GM19023 (cell line): ENCODE results near the gene KSR2.
"Not testable (repeated sequence)": the region's sequence is repeated elsewhere in the genome, so short reads cannot be mapped to it uniquely, and the experiment has no call there.

Experiments used
- ATAC-seq: cut with Tn5 transposase; IDR thresholded peaks from one replicate; pipeline ENCODE4 v1.9.1; 2021; ENCODE audit warnings: mild to moderate bottlenecking, moderate library complexity; ENCODE audit not compliant: unreplicated experiment

The KSR2 gene

DNA sequence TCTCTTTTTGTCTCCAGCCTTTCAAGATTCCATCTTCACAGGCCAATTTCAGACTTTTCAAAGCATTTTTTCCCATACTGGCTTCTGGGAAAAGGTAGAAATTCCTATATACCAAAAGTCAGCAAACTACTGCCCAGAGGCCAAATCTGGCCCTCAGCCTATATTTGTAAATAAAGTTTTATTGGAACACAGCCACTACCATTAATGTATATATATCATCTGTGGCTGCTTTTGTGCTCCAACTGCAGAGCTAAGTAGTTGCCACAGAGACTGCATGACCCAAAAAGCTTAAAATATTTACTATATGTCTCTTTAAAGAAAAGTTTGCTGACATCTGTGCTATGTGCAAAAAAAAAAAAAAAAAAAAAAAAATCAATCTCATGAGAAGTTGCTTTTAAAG lies 76.3 kb downstream of the KSR2 start:
- ATAC-seq = no peak

DNA sequence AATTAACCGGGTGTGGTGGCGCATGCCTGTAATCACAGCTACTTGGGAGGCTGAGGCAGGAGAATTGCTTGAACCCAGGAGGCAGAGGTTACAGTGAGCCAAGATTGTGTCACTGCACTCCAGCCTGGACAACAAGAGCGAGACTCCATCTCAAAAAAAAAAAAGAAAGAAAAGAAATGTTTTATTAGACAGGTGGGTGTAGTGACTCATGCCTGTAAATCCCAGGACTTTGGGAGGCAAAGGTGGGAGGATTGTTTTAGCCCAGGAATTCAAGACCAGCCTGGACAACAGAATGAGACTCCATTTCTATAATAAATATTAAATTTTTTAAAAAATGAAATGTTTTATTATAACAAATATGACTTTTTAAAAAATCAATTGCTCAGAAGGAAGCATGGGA lies 77.5 kb downstream of the KSR2 start:
- ATAC-seq = not testable (repeated sequence)

DNA sequence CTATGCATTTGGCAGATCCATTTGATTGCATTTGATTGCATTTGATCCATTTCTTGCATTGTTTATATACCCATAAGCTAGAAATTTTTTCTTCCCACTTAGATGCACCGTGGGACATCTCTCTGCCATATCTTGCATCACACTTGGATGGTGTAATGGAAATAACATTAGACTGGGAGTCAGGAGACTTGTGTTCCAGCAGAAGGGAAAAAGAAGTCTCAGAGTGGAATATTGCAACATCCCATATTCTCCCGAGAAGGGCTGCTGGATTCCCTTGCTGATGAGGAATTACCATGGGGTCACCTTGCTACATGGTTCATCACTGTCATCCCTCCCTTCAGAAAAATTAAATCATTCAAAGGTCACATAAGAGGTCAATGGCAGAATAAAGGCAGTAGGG lies 78.1 kb downstream of the KSR2 start:
- no peak for ATAC-seq

DNA sequence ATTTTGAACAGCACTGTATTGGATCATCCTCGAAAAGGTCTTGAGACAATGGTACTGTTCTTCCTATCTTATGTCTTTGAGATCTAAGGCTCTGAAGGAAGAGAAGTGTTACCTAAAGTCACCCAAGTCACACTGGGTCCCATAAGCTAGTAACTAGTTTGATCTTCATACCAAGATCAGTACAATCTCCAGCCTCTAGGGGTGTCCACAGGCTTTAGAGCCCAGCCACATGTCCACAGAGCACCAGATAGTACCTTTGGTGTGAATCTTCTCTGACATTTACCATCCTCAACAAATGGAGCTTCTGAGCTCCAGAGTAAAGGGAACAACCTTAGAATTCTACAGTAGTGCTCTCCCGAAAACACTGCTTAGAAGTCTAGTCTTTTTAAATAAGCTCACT lies 78.7 kb downstream of the KSR2 start:
- ATAC-seq = no peak

DNA sequence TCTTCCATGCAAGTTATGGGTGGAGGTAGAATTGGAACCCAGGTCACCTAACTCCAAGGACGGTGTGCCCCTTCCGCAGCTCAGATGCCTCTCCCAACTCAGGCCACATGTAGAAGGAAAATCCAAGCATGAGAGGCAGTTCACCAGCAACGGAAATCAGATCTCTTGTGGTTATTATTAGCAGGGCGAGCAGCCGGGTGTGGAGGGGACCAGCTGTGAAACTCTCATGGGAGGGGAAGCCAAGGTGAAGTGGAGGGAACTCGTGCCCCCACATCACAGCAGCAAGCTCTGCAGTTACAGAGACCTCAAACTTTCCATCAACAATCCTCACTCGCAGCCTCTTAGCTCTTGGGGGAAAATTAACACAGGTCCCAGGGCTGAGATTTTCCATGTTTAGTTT lies 79.7 kb downstream of the KSR2 start:
- no peak for ATAC-seq

DNA sequence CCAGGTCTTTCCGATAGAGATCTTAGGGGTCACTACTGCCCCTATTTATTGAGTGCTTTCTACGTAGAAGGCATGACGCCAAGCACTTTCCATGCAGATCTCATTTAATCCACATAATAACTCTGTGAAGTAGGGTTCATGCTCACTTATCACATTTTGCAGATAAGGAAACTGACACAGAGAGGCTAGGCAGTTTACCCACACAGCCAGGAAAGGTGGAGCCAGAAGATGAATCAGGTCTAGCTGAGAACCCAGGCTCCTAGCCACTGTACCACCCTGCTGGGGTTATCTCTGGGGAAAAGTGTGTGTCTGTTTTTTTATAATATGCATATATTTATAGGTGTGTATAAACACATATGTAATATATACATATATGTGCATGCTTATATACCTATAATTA lies 83.6 kb downstream of the KSR2 start:
- ATAC-seq = no peak

DNA sequence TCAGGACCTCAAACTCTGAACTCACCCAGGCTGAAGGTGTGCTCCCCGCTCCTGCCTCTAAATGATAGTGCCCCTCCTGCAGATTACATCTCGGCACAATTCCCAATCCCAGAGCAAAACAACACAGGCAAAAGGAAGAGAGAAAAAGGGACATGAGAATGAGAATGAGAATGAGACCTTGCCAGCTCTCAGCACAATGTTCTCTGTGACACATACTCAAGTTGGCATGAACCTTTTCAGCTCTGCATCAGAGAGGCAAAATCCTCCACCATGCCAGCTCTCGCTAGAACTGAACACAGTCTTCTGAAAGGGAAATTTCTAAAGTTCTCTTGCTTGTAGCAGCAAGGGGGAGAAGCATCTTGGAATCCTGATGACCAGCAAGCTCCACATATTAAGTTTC lies 84.6 kb downstream of the KSR2 start:
- ATAC-seq = no peak

DNA sequence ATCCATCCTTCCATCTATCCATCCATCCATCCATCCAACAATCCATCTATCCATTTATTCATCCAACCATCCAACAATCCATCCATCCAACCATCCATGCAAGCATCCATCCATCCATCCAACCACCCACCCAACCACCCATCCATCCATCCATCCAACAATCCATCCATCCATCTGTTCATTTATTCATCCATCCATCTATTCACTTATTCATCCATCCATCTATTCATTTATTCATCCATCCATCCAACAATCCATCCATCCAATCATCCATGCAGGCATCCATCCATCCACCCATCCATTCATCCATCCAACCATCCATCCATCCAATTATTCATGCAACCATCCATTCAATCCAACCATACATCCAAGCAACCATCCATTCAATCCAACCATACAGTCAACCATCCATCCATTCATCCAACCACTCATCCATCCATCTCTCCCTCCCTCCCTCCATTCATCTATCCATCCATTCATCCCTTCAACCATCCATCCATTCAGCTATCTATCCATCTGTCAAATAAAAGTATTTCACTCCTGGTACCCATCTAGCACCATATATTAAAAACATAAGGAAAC lies 86.1 kb downstream of the KSR2 start:
- no peak for ATAC-seq

DNA sequence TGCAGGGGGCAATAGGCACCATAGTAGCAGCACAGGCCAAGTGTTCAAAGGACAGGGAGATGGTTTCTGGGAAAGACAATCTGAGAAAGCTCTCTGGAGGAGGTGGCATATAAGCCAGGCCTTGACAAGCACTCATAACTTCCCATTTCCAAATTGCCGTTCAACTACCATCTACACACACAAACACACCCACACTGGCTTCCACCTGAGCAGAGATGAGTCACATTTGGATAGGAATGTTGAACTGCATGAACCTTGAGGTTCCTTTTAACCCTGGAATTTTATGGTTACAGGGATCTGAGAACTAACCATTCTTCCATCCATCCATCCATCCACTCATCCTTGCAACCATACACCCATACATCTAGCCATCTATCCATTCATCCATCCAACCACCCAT lies 86.6 kb downstream of the KSR2 start:
- no peak for ATAC-seq

DNA sequence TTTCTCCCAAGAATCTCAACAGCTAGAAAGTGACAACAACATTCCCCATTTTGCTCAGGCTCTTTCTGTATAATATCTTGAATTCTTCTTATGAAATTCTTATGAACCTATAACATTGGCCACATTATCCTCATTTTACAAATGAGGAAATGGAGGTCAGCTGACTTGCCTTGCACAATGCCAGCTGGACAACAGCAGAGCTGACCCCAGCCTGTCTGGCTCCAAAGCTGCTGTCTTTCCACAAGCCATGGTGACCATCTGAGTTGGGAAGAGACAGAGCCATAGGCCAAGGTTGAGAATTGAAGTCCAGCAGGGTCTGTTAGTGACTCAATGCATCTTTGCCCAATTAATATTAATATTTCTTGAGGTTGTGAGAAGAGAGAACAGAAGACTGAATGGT lies 87.3 kb downstream of the KSR2 start:
- ATAC-seq = no peak

DNA sequence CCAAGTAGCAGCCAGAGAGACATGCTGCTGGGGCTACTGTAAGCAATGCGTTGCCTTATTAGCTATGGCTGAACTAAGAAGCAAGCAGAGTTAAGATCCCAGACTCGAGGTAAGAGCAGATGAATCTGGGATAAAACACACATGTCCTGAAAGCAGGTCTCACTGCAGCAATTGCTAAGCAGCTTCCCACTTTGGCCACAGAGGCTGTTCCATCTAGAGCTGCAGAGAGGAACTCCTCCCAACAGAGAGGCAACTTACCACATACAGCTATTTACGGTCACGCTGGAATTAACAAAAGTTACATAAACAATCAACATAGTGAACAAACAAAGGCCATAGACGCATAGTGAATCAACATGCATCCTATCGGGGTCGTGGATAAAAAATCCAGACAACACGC lies 90.2 kb downstream of the KSR2 start:
- no peak for ATAC-seq

DNA sequence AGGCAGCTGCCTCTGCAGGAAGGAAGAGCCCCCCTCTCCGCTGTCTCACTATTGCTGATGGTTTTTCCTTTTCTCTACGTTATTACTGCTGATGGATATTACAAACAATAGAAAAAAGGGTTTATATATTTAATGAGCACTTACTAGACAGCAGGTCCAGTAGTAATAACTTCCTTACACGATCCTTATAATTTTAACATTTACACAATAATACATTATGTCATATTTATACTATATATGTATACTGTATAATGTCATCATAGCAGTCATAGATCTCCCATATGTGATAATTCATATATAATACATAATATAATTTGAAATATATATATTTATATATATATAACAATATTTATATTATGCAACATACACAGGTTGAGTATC lies 92.4 kb downstream of the KSR2 start:
- ATAC-seq = no peak

DNA sequence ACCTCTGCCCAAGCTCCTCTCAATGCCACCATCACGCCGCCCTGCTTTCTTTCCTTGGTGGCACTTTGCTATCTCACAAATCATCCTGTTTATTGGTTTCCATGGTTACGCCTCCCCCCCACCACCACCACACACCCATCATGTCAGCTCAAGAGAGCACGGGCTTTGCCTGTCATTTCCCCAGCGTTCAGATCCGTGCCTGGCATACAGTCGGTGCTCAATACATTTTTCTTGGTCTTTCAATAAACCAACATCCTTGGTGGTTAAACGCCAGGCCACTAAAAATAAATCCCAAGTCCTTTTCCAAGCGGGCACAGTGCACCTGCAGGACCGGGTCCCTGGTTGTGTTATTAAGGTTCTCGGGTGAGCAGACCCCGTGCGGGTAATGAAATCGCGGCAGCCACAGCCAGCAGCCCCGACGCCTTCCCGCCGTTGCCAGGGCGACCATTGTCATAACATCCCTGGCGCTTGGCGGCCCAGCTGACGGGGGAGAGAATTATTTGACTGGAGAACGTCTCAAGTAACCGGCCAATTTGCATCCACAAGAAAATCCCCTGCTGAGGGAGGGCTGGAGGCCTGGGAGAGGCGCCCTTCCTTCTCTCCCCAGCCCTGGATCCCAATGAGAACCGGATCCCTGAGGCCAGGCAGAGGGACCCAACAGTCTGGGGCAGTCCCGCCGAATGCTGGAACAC lies 92.9 kb downstream of the KSR2 start:
- no peak for ATAC-seq

DNA sequence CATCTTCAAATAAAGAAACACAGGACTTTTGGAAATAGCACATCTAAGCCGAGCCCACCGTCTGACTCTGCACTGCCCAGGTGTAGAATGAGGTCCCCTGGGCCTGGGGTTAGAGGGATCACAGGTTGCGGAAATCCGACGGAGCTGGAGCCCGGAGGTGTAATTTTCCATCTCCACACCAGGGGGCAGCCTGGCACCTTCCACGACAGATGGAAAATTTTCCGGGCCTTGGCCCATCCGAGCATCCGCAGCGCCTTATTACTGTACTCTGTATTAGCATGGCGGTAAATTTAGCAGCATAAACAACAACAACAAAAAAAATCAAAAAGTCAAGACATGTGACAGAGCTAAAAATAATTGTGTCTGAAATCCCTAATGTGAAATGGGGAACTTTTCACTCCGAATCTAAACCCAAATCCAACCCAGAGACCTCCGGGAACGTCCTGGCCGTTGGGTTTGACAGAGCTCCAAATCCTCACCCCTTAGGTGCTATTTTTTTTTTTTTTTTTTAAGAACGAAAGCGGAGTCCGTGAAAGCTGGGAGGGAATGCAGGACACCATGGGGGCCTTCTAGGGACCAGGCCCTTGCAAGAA lies 93.9 kb downstream of the KSR2 start:
- ATAC-seq = no peak

DNA sequence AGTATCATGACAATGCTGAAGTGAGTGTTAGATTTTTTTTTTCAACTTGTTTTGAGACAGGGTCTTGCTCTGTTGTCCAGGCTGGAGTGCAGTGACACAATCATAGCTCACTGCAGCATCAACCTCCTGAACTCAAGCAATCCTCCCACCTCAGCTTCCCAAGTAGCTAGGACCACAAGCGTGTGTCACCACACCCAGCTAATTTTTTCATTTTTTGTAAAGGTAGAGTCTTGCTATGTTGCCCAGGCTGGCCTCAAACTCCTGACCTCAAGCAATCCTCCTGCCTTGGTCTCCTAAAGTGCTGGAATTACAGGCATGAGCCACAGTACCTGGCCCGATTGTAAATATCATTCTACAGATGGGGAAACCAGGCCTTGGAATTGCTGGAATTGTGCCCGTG lies 94.6 kb downstream of the KSR2 start:
- ATAC-seq = not testable (repeated sequence)

DNA sequence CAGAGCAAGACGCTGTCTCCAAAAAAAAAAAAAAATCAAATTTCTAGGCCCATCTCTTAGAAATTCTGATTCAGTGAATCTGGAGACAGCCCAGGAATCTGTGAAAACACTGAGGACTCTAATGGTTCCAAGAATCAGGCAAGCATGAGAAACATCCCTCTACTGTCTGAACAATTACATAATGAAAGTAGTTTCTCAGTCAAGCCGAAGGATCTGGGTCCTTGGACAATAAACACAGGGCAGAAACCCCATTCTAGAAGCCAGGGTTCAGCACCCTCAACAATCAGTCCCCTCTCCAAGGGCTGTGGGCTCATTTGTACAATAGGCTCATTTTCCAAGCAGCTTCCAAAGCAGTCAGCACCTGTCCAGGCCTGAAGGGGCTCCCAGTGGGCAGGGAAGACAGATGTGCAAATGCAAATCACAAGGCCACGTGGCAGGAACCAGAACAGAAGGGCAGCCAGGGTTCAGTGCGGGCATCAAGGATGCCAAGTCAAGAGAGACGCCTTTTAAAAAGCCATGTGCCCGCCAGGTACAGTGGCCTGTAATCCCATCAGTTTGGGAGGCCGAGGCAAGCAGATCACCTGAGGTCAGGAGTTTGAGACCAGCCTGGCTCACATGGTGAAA lies 96.1 kb downstream of the KSR2 start:
- ATAC-seq = no peak

DNA sequence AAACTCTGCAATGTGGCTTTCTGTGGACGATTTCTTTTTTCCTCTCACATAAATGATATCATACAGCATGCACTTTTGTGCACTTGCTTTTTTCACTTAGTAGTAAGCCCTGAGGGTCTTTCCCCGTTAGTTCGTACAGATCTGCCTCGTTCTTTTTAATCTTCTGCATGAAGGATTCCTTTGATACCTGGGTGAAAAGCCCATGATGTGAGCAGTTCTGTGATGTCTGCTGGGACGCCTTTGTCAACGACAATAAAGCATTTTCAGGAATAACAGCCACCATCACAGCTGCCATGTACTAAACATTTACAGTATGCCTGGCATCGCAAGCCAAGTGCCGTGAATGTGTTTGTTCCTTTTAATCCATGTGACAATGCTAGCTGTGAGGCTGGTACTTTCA lies 99.2 kb downstream of the KSR2 start:
- ATAC-seq = no peak

DNA sequence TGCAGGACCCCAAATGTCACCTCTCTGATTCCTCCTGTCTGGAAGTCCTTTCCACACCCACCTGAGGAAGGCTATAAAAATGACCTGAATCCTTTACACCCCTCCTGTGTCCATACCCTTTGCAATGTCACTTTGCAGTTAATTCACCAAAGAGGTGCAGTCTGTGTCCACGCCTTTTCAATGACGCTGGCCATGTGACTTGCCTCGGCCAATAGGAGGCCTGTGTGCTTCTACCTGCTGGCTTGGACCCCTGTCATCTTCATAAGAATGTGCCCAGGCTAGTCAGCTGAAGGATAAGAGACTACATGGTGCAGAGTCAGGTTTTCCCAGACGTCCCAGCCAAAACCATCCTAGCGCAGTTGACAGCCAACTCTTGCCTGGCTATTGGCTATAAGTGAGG lies 101.4 kb downstream of the KSR2 start:
- no peak for ATAC-seq

DNA sequence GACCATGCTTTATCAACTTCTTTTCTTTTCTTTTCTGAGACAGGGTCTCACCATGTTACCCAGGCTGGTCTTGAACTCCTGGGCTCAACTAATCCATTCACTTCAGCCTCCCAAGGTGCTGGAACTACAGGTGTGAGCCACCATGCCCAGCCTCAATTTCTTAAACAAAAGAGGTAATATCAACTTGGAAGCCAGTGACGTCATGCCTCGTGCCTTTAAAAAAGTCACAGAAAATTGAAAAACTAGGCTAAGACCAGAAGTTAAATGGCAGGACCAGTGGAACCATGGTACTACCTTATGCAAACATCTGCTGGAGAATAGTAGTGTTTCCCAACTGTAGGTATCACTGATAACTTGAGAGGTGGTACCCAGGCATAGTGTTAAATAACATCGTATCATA lies 103.3 kb downstream of the KSR2 start:
- ATAC-seq = no peak

DNA sequence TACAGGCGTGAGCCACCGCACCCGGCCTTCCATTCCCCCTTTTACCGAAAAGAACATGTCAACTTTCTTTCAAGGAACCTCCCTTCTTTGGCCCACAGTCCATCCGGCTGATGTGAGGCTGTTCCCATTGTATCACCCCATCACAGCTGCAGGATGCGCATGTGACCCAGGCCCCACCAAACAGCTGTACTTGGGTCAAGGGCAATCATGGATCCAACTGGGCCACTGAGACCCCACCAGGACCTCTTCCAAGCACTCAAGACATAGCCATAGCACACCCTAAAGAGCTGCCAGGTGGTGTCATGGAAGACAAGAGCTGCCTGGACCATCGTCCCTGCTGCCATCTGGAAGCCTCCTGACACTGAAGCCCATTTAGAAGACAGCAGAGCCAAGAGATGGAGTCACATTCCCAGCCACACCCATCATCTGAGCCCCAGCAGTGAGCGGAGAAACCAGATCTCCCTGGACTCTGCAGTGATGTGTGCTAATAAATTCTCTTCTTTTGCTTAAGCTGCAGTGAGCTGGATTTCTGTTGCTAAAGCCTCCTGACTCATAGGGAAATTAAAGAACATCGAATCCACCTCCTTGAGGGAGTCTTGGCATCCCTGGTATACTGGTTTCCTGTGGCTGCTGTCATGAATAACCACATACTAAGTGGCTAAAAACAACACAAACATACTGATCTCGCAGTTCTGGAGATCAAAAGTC lies 105.6 kb downstream of the KSR2 start:
- no peak for ATAC-seq

DNA sequence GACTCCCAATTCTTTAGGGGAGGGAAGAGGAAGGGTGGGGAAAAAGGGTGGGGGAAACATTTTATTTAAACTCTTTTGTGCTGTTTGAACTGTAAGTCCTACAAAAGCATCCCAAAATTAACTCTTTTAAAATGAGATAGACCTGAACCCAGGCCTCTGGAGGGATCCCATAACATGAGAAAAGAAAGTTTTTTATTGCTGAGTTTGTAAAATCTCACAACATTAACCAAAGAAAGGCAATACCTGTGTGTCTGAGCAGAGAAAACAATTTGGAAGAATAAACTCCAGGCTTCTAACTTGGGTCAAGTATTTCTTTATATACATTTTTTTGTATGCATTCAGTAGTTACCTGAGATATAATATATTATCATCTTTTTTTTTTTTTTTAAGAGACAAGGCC lies 107.1 kb downstream of the KSR2 start:
- ATAC-seq = no peak
